Measurements from ENCODE around the gene CBFB. TPM values are rescaled to one million over a fixed set of nuclear protein-coding genes. Genes with fewer than 3 reads are reported as not detected.

The CBFB gene
- total and polyA plus RNA-seq, 2 experiments from 2014 or later = 26.1 to 26.9 TPM

- TF ChIP-seq, protein P1, sequence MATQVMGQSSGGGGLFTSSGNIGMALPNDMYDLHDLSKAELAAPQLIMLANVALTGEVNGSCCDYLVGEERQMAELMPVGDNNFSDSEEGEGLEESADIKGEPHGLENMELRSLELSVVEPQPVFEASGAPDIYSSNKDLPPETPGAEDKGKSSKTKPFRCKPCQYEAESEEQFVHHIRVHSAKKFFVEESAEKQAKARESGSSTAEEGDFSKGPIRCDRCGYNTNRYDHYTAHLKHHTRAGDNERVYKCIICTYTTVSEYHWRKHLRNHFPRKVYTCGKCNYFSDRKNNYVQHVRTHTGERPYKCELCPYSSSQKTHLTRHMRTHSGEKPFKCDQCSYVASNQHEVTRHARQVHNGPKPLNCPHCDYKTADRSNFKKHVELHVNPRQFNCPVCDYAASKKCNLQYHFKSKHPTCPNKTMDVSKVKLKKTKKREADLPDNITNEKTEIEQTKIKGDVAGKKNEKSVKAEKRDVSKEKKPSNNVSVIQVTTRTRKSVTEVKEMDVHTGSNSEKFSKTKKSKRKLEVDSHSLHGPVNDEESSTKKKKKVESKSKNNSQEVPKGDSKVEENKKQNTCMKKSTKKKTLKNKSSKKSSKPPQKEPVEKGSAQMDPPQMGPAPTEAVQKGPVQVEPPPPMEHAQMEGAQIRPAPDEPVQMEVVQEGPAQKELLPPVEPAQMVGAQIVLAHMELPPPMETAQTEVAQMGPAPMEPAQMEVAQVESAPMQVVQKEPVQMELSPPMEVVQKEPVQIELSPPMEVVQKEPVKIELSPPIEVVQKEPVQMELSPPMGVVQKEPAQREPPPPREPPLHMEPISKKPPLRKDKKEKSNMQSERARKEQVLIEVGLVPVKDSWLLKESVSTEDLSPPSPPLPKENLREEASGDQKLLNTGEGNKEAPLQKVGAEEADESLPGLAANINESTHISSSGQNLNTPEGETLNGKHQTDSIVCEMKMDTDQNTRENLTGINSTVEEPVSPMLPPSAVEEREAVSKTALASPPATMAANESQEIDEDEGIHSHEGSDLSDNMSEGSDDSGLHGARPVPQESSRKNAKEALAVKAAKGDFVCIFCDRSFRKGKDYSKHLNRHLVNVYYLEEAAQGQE (IDR thresholded peaks at IDR 0.05; ENCODE audit: unreplicated experiment) = no peak
- no peak for TF ChIP-seq EZH2phosphoT487 (IDR thresholded peaks at IDR 0.05; ENCODE audit: unreplicated experiment)
- TF ChIP-seq EZH2 (IDR thresholded peaks at IDR 0.05; ENCODE audit: low read depth, unreplicated experiment) = no peak
- no peak for TF ChIP-seq ZNF331 (CRISPR knock-in tag; IDR thresholded peaks at IDR 0.05; ENCODE audit: low read depth)
- no peak for TF ChIP-seq JUNB (IDR thresholded peaks at IDR 0.05; ENCODE audit: unreplicated experiment)
- TF ChIP-seq POLR2AphosphoS5 (IDR thresholded peaks at IDR 0.05; ENCODE audit: low read depth) = no peak
- no peak for TF ChIP-seq STAT1 (IDR thresholded peaks at IDR 0.05; ENCODE audit: unreplicated experiment)
- TF ChIP-seq ZNF114 (CRISPR knock-in tag; IDR thresholded peaks at IDR 0.05) = no peak
- TF ChIP-seq, protein P2, sequence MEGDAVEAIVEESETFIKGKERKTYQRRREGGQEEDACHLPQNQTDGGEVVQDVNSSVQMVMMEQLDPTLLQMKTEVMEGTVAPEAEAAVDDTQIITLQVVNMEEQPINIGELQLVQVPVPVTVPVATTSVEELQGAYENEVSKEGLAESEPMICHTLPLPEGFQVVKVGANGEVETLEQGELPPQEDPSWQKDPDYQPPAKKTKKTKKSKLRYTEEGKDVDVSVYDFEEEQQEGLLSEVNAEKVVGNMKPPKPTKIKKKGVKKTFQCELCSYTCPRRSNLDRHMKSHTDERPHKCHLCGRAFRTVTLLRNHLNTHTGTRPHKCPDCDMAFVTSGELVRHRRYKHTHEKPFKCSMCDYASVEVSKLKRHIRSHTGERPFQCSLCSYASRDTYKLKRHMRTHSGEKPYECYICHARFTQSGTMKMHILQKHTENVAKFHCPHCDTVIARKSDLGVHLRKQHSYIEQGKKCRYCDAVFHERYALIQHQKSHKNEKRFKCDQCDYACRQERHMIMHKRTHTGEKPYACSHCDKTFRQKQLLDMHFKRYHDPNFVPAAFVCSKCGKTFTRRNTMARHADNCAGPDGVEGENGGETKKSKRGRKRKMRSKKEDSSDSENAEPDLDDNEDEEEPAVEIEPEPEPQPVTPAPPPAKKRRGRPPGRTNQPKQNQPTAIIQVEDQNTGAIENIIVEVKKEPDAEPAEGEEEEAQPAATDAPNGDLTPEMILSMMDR (conservative IDR thresholded peaks at IDR 0.05; ENCODE audit: low read depth in 2 of 2) = no peak
- no peak for TF ChIP-seq ETS1 (IDR thresholded peaks at IDR 0.05)
- TF ChIP-seq CREB1 (CRISPR knock-in tag; IDR thresholded peaks at IDR 0.05; ENCODE audit: low read depth) = no peak
- TF ChIP-seq NANOG (IDR thresholded peaks at IDR 0.05; ENCODE audit: borderline replicate concordance) = no peak
Measured at GRCh38 chr16:67142342-67142741, 113.4 kb downstream of the CBFB start (continued).

DNA sequence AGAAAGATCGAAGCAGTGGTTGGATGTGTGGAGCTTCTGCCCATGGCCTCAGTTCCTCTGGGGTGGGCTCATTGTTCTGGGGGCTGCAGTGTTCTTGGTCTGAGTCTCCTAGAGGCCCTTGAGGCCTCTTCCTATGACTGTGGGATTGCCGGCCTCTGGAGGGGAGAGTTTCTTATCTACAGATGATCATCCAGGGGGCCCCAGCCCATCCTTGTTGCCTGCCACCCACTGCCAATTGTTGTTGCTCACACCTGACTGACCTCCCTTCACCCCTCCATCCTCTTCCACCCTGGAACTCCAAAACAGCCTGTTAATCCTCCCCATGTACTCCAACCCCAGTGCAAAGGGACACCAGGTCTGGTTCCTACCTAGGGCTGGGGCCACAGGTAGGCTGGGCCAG is 116.0 kb downstream of the CBFB start:
- H3K79me2 ChIP-seq (replicated peaks; ENCODE audit: insufficient read depth) = no peaks in the 10 kb centered on the region
- Mint-ChIP-seq H3K9me3 (no peaks in the 10 kb centered on the region), H3K27me3 (ENCODE audit: insufficient read depth, low read depth, poor library complexity) (peaks cover 10% of the 10 kb centered on the region), H3K4me1 (peaks cover 3% of the 10 kb centered on the region; the same call in 2 of the 3 replicates), H3K27ac (no peak overlapping the region), H3K4me3 (no peak overlapping the region), H3K36me3 (ENCODE audit: low read depth) (peaks cover 52% of the 10 kb centered on the region)
- H3K27ac ChIP-seq (ENCODE audit: low read depth) = no peak overlapping the region
- no peaks in the 10 kb centered on the region for H3K9me2 ChIP-seq (ENCODE audit: insufficient read depth)
- H3K4me1 ChIP-seq (ENCODE audit: insufficient read depth) = no peaks in the 10 kb centered on the region
- no peak for TF ChIP-seq EZH2 (IDR thresholded peaks at IDR 0.05; ENCODE audit: low read depth, unreplicated experiment)
- TF ChIP-seq JUNB (IDR thresholded peaks at IDR 0.05; ENCODE audit: unreplicated experiment) = no peak
- no peak for TF ChIP-seq NANOG (IDR thresholded peaks at IDR 0.05; ENCODE audit: borderline replicate concordance)
- H3K36me3 ChIP-seq (ENCODE audit: insufficient read depth) = peaks cover 5% of the 10 kb centered on the region; the same call in 1 of the 2 replicates
- H3K27me3 ChIP-seq (ENCODE audit: insufficient read depth) = peaks cover 19% of the 10 kb centered on the region; the same call in 1 of the 2 replicates
- no peak for DNase-seq (ENCODE audit: low spot score)
- no peak for ATAC-seq
- no peak overlapping the region for H2AFZ ChIP-seq
- no peaks in the 10 kb centered on the region; the same call in 1 of the 2 replicates for H4K20me1 ChIP-seq (replicated peaks; ENCODE audit: insufficient read depth)
- no peak overlapping the region for H3K4me3 ChIP-seq
- H3K4me2 ChIP-seq = no peak overlapping the region
- H3F3A ChIP-seq (replicated peaks; ENCODE audit: low read depth) = 0 out of 2 replicates have a peak, but pooled peaks cover 7% of the 10 kb centered on the region

All from GM23338 (cell line).